Epithelial cell of proximal tubule (primary cell): ENCODE data around the gene IGFALS. TPM values are rescaled to one million over a fixed set of nuclear protein-coding genes. Genes with fewer than 3 reads are reported as not detected.

ENCODE experiments used
- DNase-seq: peaks from one replicate; pipeline ENCODE4 v3.0.0-alpha.2; 2011; ENCODE audit warnings: low read depth
- H3K4me3 ChIP-seq: 2 replicates; pipeline ENCODE4 v1.5.1; 2011; ENCODE audit warnings: low read depth, mild to moderate bottlenecking, low read length
- total RNA-seq: library from RNA; depleted of rRNA; stranded (reverse); fragments of >200 nt; gene quantifications from 2 replicates; pipeline ENCODE4 v1.2.3, GENCODE V29; 2015
- TF ChIP-seq, protein P1 (sequence below): conservative IDR thresholded peaks from 2 replicates; pipeline ENCODE4 v1.5.1; 2012; ENCODE audit warnings: low read depth, mild to moderate bottlenecking, low read length

IGFALS gene
- total RNA-seq, 1 donor from 2014 or later = 2.6 TPM

DNA sequence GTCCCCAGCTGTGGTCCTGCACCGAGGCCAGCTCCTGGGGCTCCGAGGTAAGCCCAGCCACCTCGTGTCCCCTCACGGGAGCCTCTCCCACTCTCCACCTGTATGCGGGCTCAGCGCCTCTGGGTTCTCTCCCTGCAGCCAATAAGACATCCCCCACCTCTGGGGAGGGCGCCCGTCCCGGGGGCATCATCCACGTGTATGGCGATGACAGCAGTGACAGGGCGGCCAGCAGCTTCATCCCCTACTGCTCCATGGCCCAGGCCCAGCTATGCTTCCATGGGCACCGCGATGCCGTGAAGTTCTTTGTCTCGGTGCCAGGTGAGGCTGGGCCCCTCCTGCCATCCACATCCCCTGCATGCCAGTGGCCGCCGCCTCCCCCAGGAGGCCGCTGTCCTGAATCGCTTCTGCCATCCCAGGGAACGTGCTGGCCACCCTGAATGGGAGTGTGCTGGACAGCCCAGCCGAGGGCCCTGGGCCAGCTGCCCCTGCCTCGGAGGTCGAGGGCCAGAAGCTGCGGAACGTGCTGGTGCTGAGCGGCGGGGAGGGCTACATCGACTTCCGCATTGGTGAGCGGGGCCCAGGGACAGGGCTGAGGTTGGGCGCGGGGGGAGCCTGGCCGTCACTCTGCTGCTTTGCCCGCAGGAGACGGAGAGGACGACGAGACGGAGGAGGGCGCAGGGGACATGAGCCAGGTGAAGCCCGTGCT, 25.3 kb downstream of the IGFALS start:
- TF ChIP-seq, protein P1, sequence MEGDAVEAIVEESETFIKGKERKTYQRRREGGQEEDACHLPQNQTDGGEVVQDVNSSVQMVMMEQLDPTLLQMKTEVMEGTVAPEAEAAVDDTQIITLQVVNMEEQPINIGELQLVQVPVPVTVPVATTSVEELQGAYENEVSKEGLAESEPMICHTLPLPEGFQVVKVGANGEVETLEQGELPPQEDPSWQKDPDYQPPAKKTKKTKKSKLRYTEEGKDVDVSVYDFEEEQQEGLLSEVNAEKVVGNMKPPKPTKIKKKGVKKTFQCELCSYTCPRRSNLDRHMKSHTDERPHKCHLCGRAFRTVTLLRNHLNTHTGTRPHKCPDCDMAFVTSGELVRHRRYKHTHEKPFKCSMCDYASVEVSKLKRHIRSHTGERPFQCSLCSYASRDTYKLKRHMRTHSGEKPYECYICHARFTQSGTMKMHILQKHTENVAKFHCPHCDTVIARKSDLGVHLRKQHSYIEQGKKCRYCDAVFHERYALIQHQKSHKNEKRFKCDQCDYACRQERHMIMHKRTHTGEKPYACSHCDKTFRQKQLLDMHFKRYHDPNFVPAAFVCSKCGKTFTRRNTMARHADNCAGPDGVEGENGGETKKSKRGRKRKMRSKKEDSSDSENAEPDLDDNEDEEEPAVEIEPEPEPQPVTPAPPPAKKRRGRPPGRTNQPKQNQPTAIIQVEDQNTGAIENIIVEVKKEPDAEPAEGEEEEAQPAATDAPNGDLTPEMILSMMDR = no peak
- no peak for DNase-seq
- H3K4me3 ChIP-seq = no peak overlapping the region

DNA sequence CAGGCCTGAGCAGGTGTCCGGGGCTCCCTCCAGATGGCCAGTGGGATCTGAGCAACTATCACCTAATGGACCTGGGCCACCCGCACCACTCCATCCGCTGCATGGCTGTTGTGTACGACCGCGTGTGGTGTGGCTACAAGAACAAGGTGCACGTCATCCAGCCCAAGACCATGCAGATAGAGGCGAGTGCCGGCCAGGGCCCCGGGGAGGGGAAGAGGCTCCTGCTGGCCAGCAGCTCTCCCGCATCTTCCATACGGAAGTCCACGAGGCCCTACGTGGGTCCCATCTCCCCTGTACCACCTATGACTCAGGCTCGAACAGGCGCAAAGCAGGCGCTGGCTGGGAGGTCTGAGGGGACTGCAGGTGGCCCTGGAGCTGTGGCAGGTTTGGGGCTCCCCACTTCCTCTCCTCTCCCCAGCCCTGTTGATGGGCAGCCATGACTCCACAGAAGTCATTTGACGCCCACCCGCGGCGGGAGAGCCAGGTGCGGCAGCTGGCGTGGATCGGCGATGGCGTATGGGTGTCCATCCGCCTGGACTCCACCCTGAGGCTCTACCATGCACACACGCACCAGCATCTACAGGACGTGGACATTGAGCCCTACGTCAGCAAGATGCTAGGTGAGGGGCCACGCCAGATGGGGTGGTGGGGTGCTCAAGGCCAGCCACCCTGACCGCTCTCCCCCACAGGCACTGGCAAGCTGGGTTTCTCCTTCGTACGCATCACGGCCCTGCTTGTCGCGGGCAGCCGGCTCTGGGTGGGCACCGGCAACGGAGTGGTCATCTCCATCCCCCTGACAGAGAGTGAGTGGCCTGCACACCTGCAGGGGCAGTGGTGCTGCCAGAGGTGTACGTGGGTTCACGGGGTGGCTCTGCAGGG, 26.1 kb downstream of the IGFALS start:
- TF ChIP-seq, protein P1 = no peak
- no peak for DNase-seq
- H3K4me3 ChIP-seq = no peak overlapping the region

DNA sequence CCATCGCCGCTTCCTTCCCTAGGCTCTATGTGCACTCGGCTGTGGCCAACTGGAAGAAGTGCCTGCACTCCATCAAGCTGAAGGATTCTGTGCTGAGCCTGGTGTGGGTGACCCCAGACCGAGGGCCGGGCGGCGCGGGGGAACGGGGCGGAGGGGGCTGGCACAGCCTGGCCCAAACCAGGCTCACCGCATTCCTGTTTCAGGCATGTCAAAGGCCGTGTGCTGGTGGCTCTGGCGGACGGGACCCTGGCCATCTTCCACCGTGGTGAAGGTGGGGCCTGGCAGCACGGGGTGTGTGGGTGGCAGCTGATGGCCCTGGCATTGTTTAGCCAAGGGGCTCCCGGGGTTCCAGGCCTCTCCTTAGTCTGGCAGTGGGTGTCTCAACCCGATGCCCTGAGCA, 26.8 kb downstream of the IGFALS start:
- DNase-seq = no peak
- TF ChIP-seq, protein P1 = no peak

DNA sequence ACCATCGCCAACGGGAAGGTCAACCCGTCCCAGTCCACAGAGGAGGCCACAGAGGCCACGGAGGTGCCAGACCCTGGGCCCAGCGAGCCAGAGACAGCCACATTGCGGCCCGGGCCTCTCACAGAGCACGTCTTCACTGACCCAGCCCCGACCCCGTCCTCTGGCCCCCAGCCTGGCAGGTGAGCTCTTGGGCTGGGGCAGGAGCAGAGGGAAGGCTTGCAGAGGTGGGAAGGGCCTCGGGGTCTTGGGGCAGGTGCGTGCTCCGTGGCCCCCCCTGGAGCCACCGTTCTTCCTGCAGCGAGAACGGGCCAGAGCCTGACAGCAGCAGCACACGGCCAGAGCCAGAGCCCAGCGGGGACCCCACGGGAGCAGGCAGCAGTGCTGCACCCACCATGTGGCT, 27.3 kb downstream of the IGFALS start:
- no peak overlapping the region for H3K4me3 ChIP-seq
- DNase-seq = no peak
- TF ChIP-seq, protein P1 = no peak

More for the DNA sequence above, 26.8 kb downstream of the IGFALS start:
- no peak overlapping the region for H3K4me3 ChIP-seq

DNA sequence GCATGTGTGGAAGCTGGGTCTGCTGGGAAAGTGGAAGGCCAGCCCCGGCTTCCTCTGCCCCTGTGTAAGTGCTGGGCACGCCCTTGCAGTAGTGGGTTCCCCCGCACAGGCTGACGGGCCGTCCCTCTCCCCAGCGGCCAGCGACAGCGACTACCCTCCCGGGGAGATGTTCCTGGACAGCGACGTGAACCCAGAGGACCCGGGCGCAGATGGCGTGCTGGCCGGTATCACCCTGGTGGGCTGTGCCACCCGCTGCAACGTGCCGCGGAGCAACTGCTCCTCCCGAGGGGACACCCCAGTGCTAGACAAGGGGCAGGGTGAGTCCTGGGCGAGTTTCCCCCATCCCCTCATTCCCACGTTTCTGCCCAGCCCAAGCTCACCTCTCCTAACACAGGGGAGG, 27.7 kb downstream of the IGFALS start:
- DNase-seq = no peak
- no peak overlapping the region for H3K4me3 ChIP-seq
- TF ChIP-seq, protein P1 = no peak

DNA sequence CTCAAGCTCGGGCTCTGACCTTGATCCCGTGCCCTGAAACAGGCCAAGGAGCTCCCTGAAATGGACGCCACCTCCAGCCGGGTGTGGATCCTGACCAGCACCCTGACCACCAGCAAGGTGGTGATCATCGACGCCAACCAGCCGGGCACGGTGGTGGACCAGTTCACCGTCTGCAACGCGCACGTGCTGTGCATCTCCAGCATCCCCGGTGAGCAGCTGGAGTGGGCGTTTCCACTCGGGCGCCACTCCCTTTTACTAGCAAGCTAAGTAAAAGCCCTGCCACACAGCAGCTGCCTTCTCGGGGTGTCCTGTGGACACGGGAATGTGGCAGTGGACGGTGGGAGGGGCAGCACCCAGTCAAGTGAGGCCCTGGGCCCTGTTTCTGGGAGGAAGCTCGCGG, 28.5 kb downstream of the IGFALS start:
- TF ChIP-seq, protein P1 = no peak
- no peak for DNase-seq
- no peak overlapping the region for H3K4me3 ChIP-seq
